Islet of Langerhans (tissue), 1 donor: ENCODE results near the gene EPB42.
"Not testable (repeated sequence)": the region's sequence is repeated elsewhere in the genome, so short reads cannot be mapped to it uniquely, and the experiment has no call there.

Experiments used
- FAIRE-seq: peaks from one replicate; lab custom pipeline; 2011; peaks lifted over from hg19 to GRCh38; lab: Jason Lieb, UNC

The EPB42 gene

GRCh38 chr15:43211224-43211735 is 9.5 kb downstream of the EPB42 start:
- no peak for FAIRE-seq

GRCh38 chr15:43210807-43211206 is 10.0 kb downstream of the EPB42 start:
- no peak for FAIRE-seq

GRCh38 chr15:43210172-43210745 is 10.6 kb downstream of the EPB42 start:
- FAIRE-seq = no peak

- no peak for FAIRE-seq
Observed at GRCh38 chr15:43209059-43209824, 11.6 kb downstream of the EPB42 start.

GRCh38 chr15:43208052-43209002 is 12.5 kb downstream of the EPB42 start:
- FAIRE-seq = no peak

GRCh38 chr15:43207024-43207423 is 13.8 kb downstream of the EPB42 start:
- no peak for FAIRE-seq

- no peak for FAIRE-seq
Observed at GRCh38 chr15:43206054-43206453, 14.8 kb downstream of the EPB42 start.

- no peak for FAIRE-seq
Observed at GRCh38 chr15:43204016-43204901, 16.6 kb downstream of the EPB42 start.

- FAIRE-seq = no peak
Observed at GRCh38 chr15:43199945-43200488, 20.8 kb downstream of the EPB42 start.

- FAIRE-seq = no peak
Observed at GRCh38 chr15:43198992-43199391, 21.8 kb downstream of the EPB42 start.

GRCh38 chr15:43198556-43198955 is 22.3 kb downstream of the EPB42 start:
- not testable (repeated sequence) for FAIRE-seq

- FAIRE-seq = not testable (repeated sequence)
Observed at GRCh38 chr15:43197773-43198172, 23.0 kb downstream of the EPB42 start.

- no peak for FAIRE-seq
Observed at GRCh38 chr15:43196760-43197548, 23.9 kb downstream of the EPB42 start.

- no peak for FAIRE-seq
Observed at GRCh38 chr15:43194795-43195194, 26.0 kb downstream of the EPB42 start.

- FAIRE-seq = peak; percentile 36
Observed at GRCh38 chr15:43193710-43194109, 27.1 kb downstream of the EPB42 start.

- FAIRE-seq = no peak
Observed at GRCh38 chr15:43190178-43190577, 30.6 kb downstream of the EPB42 start.

- FAIRE-seq = no peak
Observed at GRCh38 chr15:43189296-43189695, 31.5 kb downstream of the EPB42 start.

GRCh38 chr15:43187544-43188155 is 33.2 kb downstream of the EPB42 start:
- no peak for FAIRE-seq

GRCh38 chr15:43186003-43186353 is 34.8 kb downstream of the EPB42 start:
- no peak for FAIRE-seq
